GM21737 (cell line): ENCODE data around the gene CKMT2.

Experiments used
- ATAC-seq: cut with Tn5 transposase; IDR thresholded peaks from one replicate; pipeline ENCODE4 v1.9.1; 2021; ENCODE audit warnings: mild to moderate bottlenecking, moderate library complexity; ENCODE audit not compliant: unreplicated experiment

CKMT2 gene

GRCh38 chr5:81214848-81215247, 18.3 kb upstream of the CKMT2 start:
- no peak for ATAC-seq

DNA sequence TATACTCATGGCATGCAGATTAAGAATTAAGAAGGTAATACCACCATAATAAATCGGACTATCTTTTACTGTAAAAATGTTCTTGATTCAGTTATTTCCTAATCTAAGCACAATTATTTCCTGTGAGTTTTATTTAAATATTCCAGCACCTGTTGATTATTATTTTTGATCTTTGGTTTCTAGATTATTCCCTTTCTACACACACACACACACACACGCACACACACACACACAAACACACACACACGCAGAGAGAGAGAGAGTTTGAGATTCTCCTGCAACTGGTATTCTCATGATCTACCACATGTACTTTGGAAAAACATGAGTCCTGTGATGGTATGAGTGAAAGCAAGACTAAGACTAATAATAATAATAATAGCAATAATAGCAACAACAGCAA, 17.0 kb upstream of the CKMT2 start:
- ATAC-seq = no peak

DNA sequence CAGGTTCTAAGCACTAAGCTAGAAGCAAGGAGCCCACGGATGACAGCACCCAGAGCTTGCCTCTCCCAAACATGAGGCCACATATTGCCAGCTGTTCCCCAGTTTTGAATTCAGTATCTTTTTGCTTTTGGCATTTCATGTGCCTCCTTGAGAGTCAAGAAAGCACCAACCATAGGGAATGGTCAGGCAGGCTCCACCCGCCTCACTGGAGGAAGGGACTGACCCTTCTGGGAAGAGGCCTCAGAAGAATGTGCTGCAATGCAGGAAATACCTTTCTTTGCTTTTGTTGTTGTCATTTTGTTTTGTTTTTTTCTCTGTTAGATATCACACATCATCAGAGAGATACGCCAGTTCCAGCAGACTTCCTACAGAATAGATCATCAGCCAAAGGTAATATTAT, 13.7 kb upstream of the CKMT2 start:
- ATAC-seq = no peak

DNA sequence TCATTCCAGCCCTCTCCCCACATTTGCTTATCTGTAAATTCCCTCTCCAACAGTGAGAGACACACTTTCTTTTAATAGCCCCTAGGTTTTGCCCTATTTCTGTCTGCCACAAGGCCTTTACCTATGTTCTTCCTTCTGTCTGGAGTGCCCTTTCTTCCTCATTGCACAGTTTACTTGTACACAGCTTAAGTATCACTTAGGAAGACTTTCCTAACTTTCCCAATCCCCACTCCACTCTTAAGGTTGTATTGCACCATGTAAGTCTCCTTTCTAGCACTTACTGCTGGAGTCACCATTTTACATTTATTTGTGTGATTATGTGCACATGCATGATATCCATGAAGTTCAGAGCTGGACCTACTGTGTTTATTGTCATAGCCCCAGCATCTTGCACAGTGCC, 10.8 kb upstream of the CKMT2 start:
- no peak for ATAC-seq

DNA sequence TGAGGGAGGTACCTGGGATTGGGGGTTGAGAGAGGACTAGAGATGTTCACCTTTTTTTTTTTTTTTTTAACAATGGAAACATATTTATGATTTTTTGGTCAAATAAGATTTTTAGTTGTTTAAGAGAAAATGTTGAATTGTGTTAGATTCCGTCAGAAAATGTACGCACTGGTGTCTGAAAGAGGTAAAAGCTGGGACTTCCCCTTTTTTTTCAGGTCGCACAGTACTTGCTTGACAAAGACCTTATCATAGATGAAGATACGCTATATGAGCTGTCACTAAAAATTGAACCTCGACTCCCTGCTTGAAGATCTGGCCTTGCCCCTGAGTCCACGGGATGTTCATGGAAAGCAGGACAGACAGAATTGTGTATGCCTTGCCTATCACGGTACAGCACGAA, 7.7 kb upstream of the CKMT2 start:
- ATAC-seq = no peak

GRCh38 chr5:81226286-81226685, 6.8 kb upstream of the CKMT2 start:
- no peak for ATAC-seq

DNA sequence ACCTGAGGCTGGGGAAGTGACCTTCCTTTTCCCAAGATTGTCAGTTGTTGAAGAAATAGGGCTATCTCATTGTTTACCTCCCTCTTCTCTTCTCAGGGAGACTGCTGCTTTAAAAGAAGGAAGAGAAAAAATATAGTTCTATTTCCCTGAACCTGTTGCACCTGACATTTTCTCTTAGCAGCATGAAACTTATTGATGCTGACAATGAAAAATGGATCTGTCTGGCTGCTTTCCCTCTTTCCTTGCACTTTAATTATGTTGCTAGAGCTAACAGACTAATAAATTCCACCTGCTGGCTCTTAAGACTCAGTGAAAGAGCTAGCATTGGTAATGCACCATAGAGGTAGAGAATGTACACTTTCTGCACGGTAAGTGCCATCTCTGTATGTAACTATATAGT, 6.2 kb upstream of the CKMT2 start:
- no peak for ATAC-seq

- ATAC-seq = no peak
Observed at GRCh38 chr5:81228084-81228483, 5.0 kb upstream of the CKMT2 start.

DNA sequence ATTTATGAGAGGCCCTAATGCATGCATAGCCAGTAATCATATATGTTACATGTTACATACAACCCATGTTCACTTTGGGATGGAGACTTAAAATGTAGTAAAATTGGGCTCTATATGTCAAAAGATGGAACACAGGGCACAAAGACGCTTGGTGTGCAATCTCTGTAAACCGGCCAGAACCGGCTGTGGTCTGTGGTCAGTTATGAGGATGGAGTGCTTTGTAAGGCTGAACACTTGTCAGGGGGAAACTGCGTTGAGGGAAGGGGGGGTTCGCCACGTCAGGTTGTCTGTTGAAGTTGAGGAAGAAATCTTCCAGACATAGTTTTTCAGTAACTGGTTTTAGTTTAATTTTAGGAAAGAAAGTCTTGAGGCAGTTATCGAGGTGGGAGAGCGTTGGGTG, 2.7 kb upstream of the CKMT2 start:
- ATAC-seq = no peak

DNA sequence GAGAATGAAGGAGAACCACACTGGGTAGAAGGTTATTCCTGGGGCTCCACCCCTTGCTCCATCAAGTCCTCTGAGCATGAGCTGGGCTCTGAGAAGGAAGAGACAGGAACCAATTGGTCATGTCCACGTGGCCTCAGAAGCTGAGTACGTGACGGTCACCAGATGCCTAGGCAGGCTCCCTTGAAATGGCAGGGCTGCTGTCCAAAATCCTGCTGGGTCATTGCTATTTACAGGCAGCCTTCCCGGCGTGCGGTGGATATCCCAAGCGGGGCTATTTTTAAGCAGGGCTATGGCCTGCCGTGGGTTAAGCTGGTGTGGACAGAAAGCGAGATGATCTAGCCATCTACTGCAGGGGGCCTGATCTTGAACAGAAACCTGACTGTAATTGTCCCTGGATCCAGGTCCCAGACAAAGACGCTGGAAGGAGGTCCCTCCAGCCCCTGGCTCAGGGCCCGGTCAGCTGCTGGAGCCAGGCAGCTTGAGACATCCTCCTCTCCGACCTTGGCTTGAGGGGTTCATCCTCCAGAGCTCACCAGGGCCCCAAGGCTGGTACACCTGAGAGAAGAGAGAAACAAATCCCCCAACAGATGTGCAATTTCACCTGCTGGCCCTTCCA, 550 bp upstream of the CKMT2 start:
- ATAC-seq = no peak

GRCh38 chr5:81234299-81234698, 1.2 kb downstream of the CKMT2 start:
- ATAC-seq = no peak

DNA sequence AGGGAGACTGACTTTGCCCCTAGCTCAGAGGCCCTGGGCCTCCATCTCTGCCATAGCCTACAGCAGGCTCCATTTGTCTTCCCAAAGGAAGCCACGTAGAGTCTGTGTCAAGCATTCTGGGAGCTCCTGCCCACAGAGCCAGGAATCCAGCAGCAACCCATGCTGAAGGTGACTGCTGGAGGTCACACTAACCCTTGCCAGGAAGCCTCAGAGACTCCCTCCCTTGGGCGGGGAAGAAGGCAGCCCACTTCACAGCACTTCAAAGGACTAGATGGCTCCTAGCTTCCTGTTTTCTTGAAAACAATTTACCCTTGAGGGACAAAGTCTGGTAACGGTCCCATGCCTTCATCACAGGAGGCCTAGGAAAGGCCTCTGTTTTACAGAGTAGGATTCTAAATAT, 1.7 kb downstream of the CKMT2 start:
- no peak for ATAC-seq

DNA sequence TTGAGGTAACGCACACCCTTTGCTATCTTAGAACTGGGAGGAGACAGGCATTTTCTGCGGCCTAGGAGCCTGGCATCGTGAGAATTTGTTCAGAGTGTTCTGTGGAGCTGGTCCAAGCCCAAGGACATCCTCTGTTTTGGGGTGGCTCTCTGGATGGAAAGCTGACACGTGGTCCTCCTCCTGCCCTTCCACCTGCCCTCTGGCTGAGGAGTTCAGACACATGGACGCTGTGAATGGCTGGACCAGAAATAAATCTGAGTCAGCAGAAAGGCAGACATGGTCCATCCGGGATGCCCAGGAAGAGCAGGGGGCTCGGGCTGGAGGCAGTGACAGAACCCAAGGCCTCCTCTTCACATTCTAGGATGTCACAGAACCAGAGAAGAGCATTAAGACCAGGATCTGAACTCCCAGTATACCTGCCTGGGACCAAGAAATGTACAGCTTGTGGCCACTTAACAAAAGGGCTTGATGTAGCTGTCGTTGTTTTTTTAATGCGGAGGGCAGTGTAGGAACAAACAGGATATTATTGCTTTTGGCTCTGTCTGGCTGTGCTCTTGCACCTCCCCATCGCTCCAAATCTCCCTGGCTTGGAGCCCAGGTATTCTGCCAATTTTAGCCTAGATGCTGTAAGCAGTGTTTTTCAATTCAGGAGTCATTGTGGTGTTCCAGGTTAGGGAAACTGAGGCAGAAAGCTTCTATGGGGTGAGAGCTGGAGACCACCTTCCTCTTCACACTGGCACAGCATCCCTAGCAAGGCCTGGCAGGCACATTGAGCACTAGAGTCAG, 2.4 kb downstream of the CKMT2 start:
- no peak for ATAC-seq

DNA sequence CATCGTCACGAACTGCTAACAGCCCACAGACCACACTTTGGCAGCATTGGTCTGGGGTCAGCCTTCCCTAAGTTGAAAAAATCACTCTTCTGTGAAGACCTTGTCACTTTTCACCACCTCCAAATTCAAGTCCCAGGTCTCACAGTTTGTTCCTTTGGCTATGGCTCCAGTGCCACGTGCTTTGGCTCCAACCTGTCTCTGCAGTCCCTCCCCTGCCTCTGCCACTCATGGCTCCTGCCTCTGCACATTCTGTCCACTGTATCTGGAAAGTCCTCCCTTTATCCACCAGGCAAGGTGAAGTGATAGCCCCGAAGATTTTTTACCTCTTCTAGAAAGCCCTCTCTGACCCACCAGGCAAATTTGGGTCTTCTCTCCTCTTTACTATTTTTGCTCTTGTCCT, 5.3 kb downstream of the CKMT2 start:
- no peak for ATAC-seq

DNA sequence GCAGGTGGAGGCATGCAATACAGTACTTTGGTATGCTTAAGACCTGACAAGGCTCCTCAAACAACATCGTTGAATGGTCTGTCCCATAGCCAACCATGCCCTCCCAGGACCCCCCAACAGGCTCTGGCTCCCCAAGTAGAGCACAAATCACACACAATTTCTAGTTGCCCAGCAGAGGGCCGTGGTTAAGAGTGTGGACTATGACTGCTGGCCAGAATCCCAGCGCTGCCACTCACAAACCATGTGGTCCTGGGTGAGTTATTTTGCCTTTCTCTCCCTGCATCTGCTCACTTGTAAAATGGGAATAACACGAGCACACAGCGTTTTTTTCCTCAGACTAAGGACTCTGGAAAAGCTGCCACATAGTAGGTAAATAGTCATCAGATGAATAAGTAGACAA, 6.5 kb downstream of the CKMT2 start:
- no peak for ATAC-seq

DNA sequence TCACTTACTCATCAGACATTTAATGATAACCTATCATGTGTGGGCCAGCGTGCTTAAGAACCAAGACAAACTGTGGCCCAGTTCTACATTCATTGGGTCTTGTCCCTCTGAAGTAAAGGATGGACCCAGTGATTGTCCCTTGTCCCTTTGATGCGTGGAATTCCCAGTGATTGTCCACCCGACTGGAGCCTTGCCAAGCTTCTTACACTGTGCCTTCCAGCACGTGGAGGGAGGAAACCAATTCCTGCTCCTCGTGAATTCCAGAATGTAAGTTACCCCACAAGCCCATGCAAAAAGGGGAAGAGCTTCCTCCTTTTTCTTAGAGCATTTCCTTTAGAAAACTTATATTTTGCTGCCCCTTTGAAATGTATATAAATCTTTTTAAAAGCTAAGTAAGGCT, 7.9 kb downstream of the CKMT2 start:
- no peak for ATAC-seq

GRCh38 chr5:81241961-81242648, 9.0 kb downstream of the CKMT2 start:
- no peak for ATAC-seq

GRCh38 chr5:81242906-81243436, 9.8 kb downstream of the CKMT2 start:
- ATAC-seq = no peak

DNA sequence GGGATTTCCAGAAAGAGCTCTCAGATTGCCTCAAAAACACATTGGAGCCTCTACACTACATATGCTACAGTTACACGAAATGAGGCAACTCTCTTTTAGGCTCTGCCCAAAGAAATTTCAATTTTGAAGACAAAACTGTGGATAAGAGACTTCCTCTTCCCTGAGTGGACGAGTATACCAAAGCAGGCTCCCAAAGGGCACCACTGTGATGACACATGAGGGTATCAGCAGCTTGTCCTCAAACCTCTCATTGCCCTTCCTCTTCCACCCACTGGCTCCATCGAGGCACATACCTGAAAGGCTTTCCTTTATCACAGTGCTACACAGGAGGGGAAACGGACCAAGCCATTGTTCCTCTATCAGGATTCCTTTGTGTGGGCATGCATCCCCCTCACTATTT, 11.3 kb downstream of the CKMT2 start:
- ATAC-seq = no peak

- ATAC-seq = no peak
Observed at GRCh38 chr5:81245871-81246235, 12.7 kb downstream of the CKMT2 start.

GRCh38 chr5:81246697-81247096, 13.6 kb downstream of the CKMT2 start:
- no peak for ATAC-seq

GRCh38 chr5:81247441-81247972, 14.4 kb downstream of the CKMT2 start:
- no peak for ATAC-seq
